ENCODE data around the gene FUT2.

FUT2 gene

GRCh38 chr19:48724796-48725753 lies 29.3 kb downstream of the FUT2 start:
- H3K4me3 Mint-ChIP-seq: peak overlapping the region; percentile 29
- H3K36me3 Mint-ChIP-seq (ENCODE audit: low read depth): peaks cover 15% of the 10 kb centered on the region
- H3K4me1 Mint-ChIP-seq (ENCODE audit: low read depth): peaks cover 30% of the 10 kb centered on the region

GRCh38 chr19:48726556-48726955 lies 30.8 kb downstream of the FUT2 start:
- Mint-ChIP-seq H3K4me3 (peak overlapping the region; percentile 1), H3K4me1 (ENCODE audit: low read depth) (peaks cover 19% of the 10 kb centered on the region), H3K36me3 (ENCODE audit: low read depth) (peaks cover 15% of the 10 kb centered on the region), H3K27ac (peak overlapping the region; percentile 33), H3K27me3 (no peaks in the 10 kb centered on the region), H3K9me3 (peaks cover 14% of the 10 kb centered on the region)

More at GRCh38 chr19:48724796-48725753, 29.3 kb downstream of the FUT2 start:
- H3K9me3 Mint-ChIP-seq: peaks cover 14% of the 10 kb centered on the region
- peak overlapping the region; percentile 89 for H3K27ac Mint-ChIP-seq
- H3K27me3 Mint-ChIP-seq: no peaks in the 10 kb centered on the region

- Mint-ChIP-seq H3K27ac (no peak overlapping the region), H3K9me3 (peaks cover 14% of the 10 kb centered on the region), H3K36me3 (ENCODE audit: low read depth) (peaks cover 15% of the 10 kb centered on the region), H3K27me3 (no peaks in the 10 kb centered on the region), H3K4me3 (no peak overlapping the region), H3K4me1 (ENCODE audit: low read depth) (peaks cover 19% of the 10 kb centered on the region)
These were observed 33.3 kb downstream of the FUT2 start for GRCh38 chr19:48728911-48729664.

GRCh38 chr19:48731452-48731851 lies 35.7 kb downstream of the FUT2 start:
- H3K9me3 Mint-ChIP-seq: peaks cover 2% of the 10 kb centered on the region
- H3K27me3 Mint-ChIP-seq: no peaks in the 10 kb centered on the region
- H3K4me1 Mint-ChIP-seq (ENCODE audit: low read depth): peaks cover 5% of the 10 kb centered on the region
- no peak overlapping the region for H3K27ac Mint-ChIP-seq
- peaks cover 2% of the 10 kb centered on the region for H3K36me3 Mint-ChIP-seq (ENCODE audit: low read depth)
- H3K4me3 Mint-ChIP-seq: no peak overlapping the region

DNA sequence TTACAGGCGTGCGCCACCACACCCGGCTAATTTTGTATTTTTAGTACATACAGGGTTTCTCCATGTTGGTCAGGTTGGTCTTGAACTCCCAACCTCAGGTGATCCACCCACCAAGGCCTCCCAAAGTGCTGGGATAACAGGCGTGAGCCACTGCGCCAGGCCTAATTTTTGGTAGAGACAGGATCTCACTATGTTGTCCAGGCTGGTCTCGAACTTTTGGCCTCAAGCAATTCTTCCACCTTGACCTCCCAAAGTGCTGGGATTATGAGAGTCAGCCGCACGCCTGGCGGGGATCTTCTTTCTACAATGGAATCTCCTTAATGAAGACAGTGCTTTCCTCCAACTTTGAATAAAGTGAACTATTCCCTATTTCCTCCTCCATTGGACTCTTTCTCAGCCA lies 38.9 kb downstream of the FUT2 start:
- H3K27me3 Mint-ChIP-seq: no peaks in the 10 kb centered on the region
- H3K36me3 Mint-ChIP-seq (ENCODE audit: low read depth): no peaks in the 10 kb centered on the region
- H3K9me3 Mint-ChIP-seq: no peaks in the 10 kb centered on the region
- H3K4me3 Mint-ChIP-seq: no peak overlapping the region
- H3K27ac Mint-ChIP-seq: no peak overlapping the region
- peaks cover 4% of the 10 kb centered on the region for H3K4me1 Mint-ChIP-seq (ENCODE audit: low read depth)

GRCh38 chr19:48735031-48735615 lies 39.4 kb downstream of the FUT2 start:
- Mint-ChIP-seq H3K4me1 (ENCODE audit: low read depth) (peaks cover 4% of the 10 kb centered on the region), H3K9me3 (no peaks in the 10 kb centered on the region)

GRCh38 chr19:48737360-48737998 lies 41.7 kb downstream of the FUT2 start:
- Mint-ChIP-seq H3K9me3 (no peaks in the 10 kb centered on the region), H3K27ac (no peak overlapping the region), H3K4me3 (no peak overlapping the region), H3K27me3 (peaks cover 9% of the 10 kb centered on the region), H3K36me3 (ENCODE audit: low read depth) (no peaks in the 10 kb centered on the region), H3K4me1 (ENCODE audit: low read depth) (peaks cover 11% of the 10 kb centered on the region)

More at GRCh38 chr19:48735031-48735615, 39.4 kb downstream of the FUT2 start:
- Mint-ChIP-seq H3K27me3 (peaks cover 3% of the 10 kb centered on the region), H3K27ac (no peak overlapping the region), H3K36me3 (ENCODE audit: low read depth) (no peaks in the 10 kb centered on the region), H3K4me3 (no peak overlapping the region)

- H3K27me3 Mint-ChIP-seq: peaks cover 9% of the 10 kb centered on the region
- no peaks in the 10 kb centered on the region for H3K9me3 Mint-ChIP-seq
- peak overlapping the region; percentile 54 for H3K4me3 Mint-ChIP-seq
- H3K36me3 Mint-ChIP-seq (ENCODE audit: low read depth): no peaks in the 10 kb centered on the region
- H3K27ac Mint-ChIP-seq: no peak overlapping the region
- peaks cover 11% of the 10 kb centered on the region for H3K4me1 Mint-ChIP-seq (ENCODE audit: low read depth)
These were observed 43.0 kb downstream of the FUT2 start for GRCh38 chr19:48738557-48739403.

DNA sequence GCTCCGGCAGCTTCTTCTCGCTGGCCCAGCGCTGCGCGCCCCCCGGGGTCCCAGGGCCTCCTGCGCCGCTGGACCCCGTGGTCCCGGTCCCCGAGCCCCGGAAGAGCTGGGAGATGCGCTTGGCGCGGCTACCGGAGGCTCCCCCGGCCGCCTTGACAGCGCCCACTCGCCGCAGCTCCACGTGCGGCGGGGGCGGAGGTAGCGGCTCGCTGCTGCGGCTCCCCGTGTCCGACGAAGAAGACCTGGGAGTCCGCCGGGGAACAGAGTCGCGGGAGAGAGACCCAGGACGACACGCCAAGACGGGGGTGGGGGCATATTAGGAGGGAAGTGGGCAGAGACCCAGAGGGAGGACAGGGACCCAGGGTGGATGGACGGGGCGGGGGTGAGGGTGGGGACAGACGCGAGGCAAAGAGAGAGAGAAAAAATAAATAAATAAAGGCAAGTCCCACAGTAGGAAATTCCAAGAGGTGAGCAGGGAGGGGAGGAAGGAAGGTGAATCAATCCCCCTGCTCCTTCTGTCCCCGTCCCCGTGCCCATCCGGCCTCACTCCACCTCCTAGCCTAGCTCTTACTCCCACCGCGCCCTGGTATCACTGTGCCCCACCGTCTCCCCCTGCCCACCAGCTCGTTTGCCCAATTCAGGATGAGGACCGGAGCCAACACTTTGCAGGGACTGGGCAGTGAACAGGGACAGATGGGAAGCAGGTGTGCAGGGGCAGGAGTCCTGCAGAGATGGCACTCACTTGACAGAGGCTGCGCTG lies 43.8 kb downstream of the FUT2 start:
- Mint-ChIP-seq H3K4me3 (no peak overlapping the region), H3K27ac (no peak overlapping the region)

DNA sequence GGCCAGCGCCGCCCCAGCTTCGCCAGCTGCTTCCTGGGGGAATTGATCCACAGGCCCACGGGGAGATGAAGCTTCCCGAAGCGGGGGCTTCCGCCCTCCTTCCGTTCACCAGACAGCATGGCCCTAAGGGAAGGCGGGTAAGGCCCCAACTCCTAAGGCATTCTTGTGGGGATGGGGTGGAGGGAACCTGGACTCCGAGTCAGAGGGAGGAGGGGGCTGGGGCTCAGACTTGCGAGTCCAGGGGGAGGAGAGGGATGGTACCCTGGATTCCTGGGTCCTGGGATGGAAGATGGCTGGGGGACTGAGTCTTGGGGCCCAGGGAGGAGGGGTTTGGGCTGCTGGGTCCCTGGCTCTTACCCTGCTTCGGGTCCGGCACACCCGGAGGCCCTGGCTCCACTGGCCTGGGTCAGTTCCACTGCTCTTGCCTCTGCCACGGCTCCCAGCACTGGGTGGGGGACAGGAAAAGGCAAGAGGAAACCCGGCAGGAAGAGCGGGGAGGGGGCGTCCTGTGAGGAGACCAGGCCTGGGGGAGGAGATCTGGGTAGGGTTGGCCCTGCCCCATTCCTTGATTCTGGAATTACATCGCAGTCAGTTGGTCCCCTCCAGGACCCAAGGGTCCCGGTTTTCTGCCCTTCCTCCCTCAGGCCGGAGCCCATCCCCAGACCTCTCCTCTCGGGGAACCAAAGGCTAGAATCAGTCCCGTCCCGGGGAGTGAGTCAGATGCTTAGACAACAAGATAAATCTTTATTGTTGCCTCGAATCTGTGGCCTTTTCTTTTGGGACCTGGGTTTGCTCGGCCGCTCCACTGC lies 44.6 kb downstream of the FUT2 start, which contains the start of gene RASIP1:
Gene RASIP1 (minus strand): TSS at position 447 of the 809 bp plus-strand sequence. CDS start 328 bp downstream, at position 119.
- Mint-ChIP-seq H3K9me3 (no peaks in the 10 kb centered on the region), H3K4me3 (no peak within 1 kb of the TSS), H3K27me3 (peaks cover 9% of the 10 kb centered on the region), H3K36me3 (ENCODE audit: low read depth) (no peaks in the 10 kb centered on the region), H3K27ac (no peak within 1 kb of the TSS), H3K4me1 (ENCODE audit: low read depth) (peaks cover 11% of the 10 kb centered on the region)

More for the DNA sequence above, 43.8 kb downstream of the FUT2 start:
- no peaks in the 10 kb centered on the region for H3K36me3 Mint-ChIP-seq (ENCODE audit: low read depth)
- no peaks in the 10 kb centered on the region for H3K9me3 Mint-ChIP-seq
- peaks cover 9% of the 10 kb centered on the region for H3K27me3 Mint-ChIP-seq
- H3K4me1 Mint-ChIP-seq (ENCODE audit: low read depth): peaks cover 11% of the 10 kb centered on the region

GRCh38 chr19:48741129-48741999 lies 45.6 kb downstream of the FUT2 start:
- peaks cover 15% of the 10 kb centered on the region for H3K4me1 Mint-ChIP-seq (ENCODE audit: low read depth)
- no peak overlapping the region for H3K27ac Mint-ChIP-seq
- no peak overlapping the region for H3K4me3 Mint-ChIP-seq
- H3K27me3 Mint-ChIP-seq: peaks cover 19% of the 10 kb centered on the region
- H3K36me3 Mint-ChIP-seq (ENCODE audit: low read depth): no peaks in the 10 kb centered on the region
- no peaks in the 10 kb centered on the region for H3K9me3 Mint-ChIP-seq

DNA sequence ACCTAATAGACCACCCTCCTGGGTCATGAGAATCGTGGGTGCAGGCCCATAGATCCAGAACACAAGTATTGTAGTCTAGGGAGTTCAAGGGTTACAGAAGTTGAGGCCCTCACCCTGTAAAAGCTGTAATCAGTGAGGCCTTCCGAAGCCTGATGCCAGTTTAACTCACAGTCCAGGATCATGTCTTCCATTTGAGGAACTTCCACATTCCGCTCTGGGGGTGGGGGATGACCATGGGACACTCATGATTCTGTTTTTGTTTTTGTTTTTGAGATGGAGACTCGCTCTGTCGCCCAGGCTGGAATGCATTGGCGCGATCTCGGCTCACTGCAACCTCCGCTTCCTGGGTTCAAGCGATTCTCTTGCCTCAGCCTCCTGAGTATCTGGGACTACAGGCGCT lies 46.3 kb downstream of the FUT2 start:
- H3K9me3 Mint-ChIP-seq: no peaks in the 10 kb centered on the region
- peaks cover 20% of the 10 kb centered on the region for H3K4me1 Mint-ChIP-seq (ENCODE audit: low read depth)

More for the DNA sequence above, 46.3 kb downstream of the FUT2 start:
- Mint-ChIP-seq H3K4me3 (no peak overlapping the region), H3K27ac (no peak overlapping the region), H3K27me3 (peaks cover 22% of the 10 kb centered on the region), H3K36me3 (ENCODE audit: low read depth) (no peaks in the 10 kb centered on the region)
